ENCODE measurements around the gene ZRANB2. TPM values are rescaled to one million over a fixed set of nuclear protein-coding genes. Genes with fewer than 3 reads are reported as not detected.

The ZRANB2 gene
- total RNA-seq, 1 experiment from 2014 or later: 78.7 TPM

DNA sequence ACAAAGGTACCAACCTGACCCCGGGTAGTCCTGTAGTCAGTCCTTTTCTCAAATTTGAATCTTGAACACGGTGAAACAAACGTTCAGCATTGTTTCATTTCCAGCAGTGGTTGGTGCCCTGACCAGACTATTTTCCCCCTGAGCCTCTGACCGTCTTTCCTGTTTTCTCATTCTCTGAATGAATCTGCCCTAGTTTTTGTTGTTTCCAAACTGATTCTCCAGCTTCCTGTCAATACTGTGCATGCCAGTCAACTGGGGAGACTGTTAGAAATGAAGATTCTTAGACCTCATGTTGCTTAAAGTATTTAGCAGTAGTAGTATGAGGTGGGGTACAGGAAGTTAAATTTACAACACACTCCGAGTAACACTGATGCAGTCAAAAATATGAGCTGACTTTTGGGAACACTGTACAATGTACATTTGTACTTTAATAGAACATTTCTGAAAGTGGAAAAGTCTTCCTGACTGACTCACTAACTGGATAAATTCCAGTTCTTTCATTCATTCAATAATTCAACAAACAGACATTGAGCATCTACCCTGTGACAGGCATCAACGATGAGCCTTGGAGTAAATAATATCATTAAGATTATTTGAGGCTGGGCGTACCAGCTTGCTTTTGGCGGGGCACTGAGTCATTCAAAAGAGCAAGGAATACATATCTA lies 26.0 kb upstream of the ZRANB2 start:
- no TSS peak for BruUV-seq (replicated peaks)
- Mint-ChIP-seq H3K4me3 (ENCODE audit: low read depth, unreplicated experiment) (no peak overlapping the region), H3K4me1 (ENCODE audit: low read depth, unreplicated experiment) (no peaks in the 10 kb centered on the region), H3K27me3 (ENCODE audit: unreplicated experiment) (no peaks in the 10 kb centered on the region), H3K9me3 (ENCODE audit: low read depth, unreplicated experiment) (peaks cover 4% of the 10 kb centered on the region), H3K27ac (ENCODE audit: unreplicated experiment) (no peak overlapping the region), H3K36me3 (ENCODE audit: insufficient read depth, unreplicated experiment) (no peaks in the 10 kb centered on the region)
- CTCF ChIA-PET: no interaction called here
- intact Hi-C loops (cut with micrococcal nuclease; ENCODE audit: unreplicated experiment): no loop called here
- TF ChIP-seq, protein P1, sequence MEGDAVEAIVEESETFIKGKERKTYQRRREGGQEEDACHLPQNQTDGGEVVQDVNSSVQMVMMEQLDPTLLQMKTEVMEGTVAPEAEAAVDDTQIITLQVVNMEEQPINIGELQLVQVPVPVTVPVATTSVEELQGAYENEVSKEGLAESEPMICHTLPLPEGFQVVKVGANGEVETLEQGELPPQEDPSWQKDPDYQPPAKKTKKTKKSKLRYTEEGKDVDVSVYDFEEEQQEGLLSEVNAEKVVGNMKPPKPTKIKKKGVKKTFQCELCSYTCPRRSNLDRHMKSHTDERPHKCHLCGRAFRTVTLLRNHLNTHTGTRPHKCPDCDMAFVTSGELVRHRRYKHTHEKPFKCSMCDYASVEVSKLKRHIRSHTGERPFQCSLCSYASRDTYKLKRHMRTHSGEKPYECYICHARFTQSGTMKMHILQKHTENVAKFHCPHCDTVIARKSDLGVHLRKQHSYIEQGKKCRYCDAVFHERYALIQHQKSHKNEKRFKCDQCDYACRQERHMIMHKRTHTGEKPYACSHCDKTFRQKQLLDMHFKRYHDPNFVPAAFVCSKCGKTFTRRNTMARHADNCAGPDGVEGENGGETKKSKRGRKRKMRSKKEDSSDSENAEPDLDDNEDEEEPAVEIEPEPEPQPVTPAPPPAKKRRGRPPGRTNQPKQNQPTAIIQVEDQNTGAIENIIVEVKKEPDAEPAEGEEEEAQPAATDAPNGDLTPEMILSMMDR (IDR thresholded peaks at IDR 0.05; ENCODE audit: unreplicated experiment): no peak
- no peak for DNase-seq

DNA sequence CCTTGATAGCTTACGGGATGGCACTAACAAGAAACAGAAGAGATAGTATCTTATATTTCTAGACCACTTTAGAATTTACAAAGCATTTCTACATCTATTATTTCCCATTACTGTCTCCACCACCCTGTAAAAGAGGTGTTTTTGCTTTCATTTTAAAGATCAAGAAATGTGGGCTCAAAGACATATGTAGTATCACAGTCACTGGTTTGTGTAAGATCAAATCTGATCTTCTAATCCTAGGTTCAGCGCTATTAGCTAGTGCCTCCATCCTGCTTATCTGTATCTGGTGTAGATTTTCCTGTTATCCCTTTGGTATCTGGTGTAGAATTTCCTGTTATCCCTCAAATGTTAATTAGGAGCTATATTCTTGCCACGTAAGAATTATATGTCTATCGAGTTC lies 23.6 kb upstream of the ZRANB2 start:
- intact Hi-C loops (cut with micrococcal nuclease; ENCODE audit: unreplicated experiment): no loop called here
- CTCF ChIA-PET: no interaction called here
- no peak for DNase-seq
- no peak overlapping the region for H3K4me3 Mint-ChIP-seq (ENCODE audit: low read depth, unreplicated experiment)
- H3K36me3 Mint-ChIP-seq (ENCODE audit: insufficient read depth, unreplicated experiment): no peaks in the 10 kb centered on the region
- H3K4me1 Mint-ChIP-seq (ENCODE audit: low read depth, unreplicated experiment): no peaks in the 10 kb centered on the region
- TF ChIP-seq, protein P1 (IDR thresholded peaks at IDR 0.05; ENCODE audit: unreplicated experiment): no peak
- H3K9me3 Mint-ChIP-seq (ENCODE audit: low read depth, unreplicated experiment): peaks cover 4% of the 10 kb centered on the region
- no peak overlapping the region for H3K27ac Mint-ChIP-seq (ENCODE audit: unreplicated experiment)
- no peaks in the 10 kb centered on the region for H3K27me3 Mint-ChIP-seq (ENCODE audit: unreplicated experiment)
- no TSS peak for BruUV-seq (replicated peaks)

DNA sequence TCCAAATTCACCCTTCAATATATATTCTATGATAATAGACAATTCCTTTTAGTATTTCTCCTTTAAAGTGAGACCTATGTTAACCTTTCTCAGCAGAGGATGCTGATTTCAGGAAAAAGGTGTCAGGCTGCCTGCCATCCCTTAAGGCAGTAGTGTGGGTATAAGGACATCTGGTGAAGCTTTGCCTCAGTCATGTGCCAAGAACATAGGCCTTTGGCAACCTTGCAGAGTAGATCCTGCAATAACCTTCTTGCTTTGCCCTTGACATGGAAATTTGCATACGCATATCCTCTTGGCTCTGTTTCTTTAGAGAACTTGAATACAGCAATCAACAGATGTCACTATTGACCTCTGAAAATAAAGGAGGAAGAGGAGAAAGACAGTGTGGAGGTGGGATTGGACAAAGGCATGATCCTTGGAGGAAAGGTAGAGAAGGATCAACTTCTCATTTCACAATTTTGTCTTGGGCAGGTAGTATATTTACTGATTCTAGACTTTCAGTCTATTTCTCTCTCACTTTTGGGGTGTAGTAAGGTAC lies 21.1 kb upstream of the ZRANB2 start:
- Mint-ChIP-seq H3K4me3 (ENCODE audit: low read depth, unreplicated experiment) (no peak overlapping the region), H3K36me3 (ENCODE audit: insufficient read depth, unreplicated experiment) (no peaks in the 10 kb centered on the region), H3K4me1 (ENCODE audit: low read depth, unreplicated experiment) (no peaks in the 10 kb centered on the region), H3K27ac (ENCODE audit: unreplicated experiment) (no peak overlapping the region), H3K27me3 (ENCODE audit: unreplicated experiment) (no peaks in the 10 kb centered on the region), H3K9me3 (ENCODE audit: low read depth, unreplicated experiment) (peaks cover 4% of the 10 kb centered on the region)
- TF ChIP-seq, protein P1 (IDR thresholded peaks at IDR 0.05; ENCODE audit: unreplicated experiment): no peak
- intact Hi-C loops (cut with micrococcal nuclease; ENCODE audit: unreplicated experiment): no loop called here
- CTCF ChIA-PET: no interaction called here
- BruUV-seq (replicated peaks): no TSS peak
- no peak for DNase-seq

DNA sequence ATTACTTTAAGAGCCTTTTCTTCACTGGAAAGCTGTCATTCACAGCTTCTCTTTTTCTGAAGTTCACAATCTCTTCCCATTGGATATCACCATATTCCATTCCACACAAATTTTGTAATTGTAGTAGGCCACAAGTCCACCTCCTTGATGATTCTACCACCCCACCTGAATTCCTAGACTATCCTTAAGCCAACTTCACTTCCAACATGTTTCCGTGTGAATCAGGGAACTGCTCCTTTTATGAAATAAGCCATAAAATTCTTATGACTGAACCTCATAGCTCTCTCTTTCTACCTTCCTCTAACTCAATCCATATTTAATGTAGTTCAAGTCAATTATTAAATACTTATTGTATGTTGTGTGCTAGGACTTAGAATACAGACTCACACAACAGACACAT lies 16.6 kb upstream of the ZRANB2 start:
- Mint-ChIP-seq H3K27me3 (ENCODE audit: unreplicated experiment) (no peaks in the 10 kb centered on the region), H3K4me1 (ENCODE audit: low read depth, unreplicated experiment) (no peaks in the 10 kb centered on the region), H3K27ac (ENCODE audit: unreplicated experiment) (no peak overlapping the region), H3K36me3 (ENCODE audit: insufficient read depth, unreplicated experiment) (no peaks in the 10 kb centered on the region), H3K9me3 (ENCODE audit: low read depth, unreplicated experiment) (no peaks in the 10 kb centered on the region), H3K4me3 (ENCODE audit: low read depth, unreplicated experiment) (no peak overlapping the region)
- no TSS peak for BruUV-seq (replicated peaks)
- CTCF ChIA-PET: no interaction called here
- no peak for DNase-seq
- TF ChIP-seq, protein P1 (IDR thresholded peaks at IDR 0.05; ENCODE audit: unreplicated experiment): no peak
- intact Hi-C loops (cut with micrococcal nuclease; ENCODE audit: unreplicated experiment): loop anchor here (5.0 kb wide), 1 partner anchor 940 kb away; no protein-coding TSS in a partner anchor

Data from Calu3 (cell line).